Measurements from ENCODE around the gene NAT8L.

NAT8L gene

GRCh38 chr4:2046031-2046961 lies 12.8 kb upstream of the NAT8L start:
- no peak for DNase-seq

GRCh38 chr4:2047031-2047660 lies 12.0 kb upstream of the NAT8L start:
- DNase-seq, result no peak

- DNase-seq, result no peak
These were observed 11.1 kb upstream of the NAT8L start for GRCh38 chr4:2047781-2048581.

GRCh38 chr4:2048831-2049230 lies 10.3 kb upstream of the NAT8L start:
- DNase-seq, result no peak

GRCh38 chr4:2049381-2049780 lies 9.7 kb upstream of the NAT8L start:
- no peak for DNase-seq

GRCh38 chr4:2049811-2050210 lies 9.3 kb upstream of the NAT8L start:
- DNase-seq, result no peak

- DNase-seq, result no peak
These were observed 8.0 kb upstream of the NAT8L start for GRCh38 chr4:2051086-2051485.

- no peak for DNase-seq
These were observed 4.9 kb upstream of the NAT8L start for GRCh38 chr4:2054217-2054616.

GRCh38 chr4:2057382-2058065 lies 1.6 kb upstream of the NAT8L start:
- DNase-seq, result no peak

GRCh38 chr4:2058264-2059045 lies 672 bp upstream of the NAT8L start:
- no peak for DNase-seq

- no peak for DNase-seq
These were observed 837 bp downstream of the NAT8L start for GRCh38 chr4:2059726-2060602.

GRCh38 chr4:2060611-2061185 lies 1.6 kb downstream of the NAT8L start:
- DNase-seq, result no peak

- no peak for DNase-seq
These were observed 2.3 kb downstream of the NAT8L start for GRCh38 chr4:2061186-2062131.

GRCh38 chr4:2062168-2062807 lies 3.2 kb downstream of the NAT8L start:
- no peak for DNase-seq

- DNase-seq, result no peak
These were observed 3.8 kb downstream of the NAT8L start for GRCh38 chr4:2062808-2063524.

GRCh38 chr4:2063557-2064275 lies 4.6 kb downstream of the NAT8L start:
- no peak for DNase-seq

- no peak for DNase-seq
These were observed 5.3 kb downstream of the NAT8L start for GRCh38 chr4:2064276-2064991.

Data from CD4-positive, alpha-beta T cell treated with Interleukin-12 subunit alpha and Interleukin-12 subunit beta, for 1 hour (primary cell).